Right kidney (tissue), 1 donor: ENCODE data around the gene CHST3.
"Not testable (repeated sequence)": the region's sequence is repeated elsewhere in the genome, so short reads cannot be mapped to it uniquely, and the experiment has no call there.

Experiments used
- DNase-seq: peaks from one replicate; pipeline ENCODE4 v3.0.0-alpha.2; 2016

Gene CHST3

DNA sequence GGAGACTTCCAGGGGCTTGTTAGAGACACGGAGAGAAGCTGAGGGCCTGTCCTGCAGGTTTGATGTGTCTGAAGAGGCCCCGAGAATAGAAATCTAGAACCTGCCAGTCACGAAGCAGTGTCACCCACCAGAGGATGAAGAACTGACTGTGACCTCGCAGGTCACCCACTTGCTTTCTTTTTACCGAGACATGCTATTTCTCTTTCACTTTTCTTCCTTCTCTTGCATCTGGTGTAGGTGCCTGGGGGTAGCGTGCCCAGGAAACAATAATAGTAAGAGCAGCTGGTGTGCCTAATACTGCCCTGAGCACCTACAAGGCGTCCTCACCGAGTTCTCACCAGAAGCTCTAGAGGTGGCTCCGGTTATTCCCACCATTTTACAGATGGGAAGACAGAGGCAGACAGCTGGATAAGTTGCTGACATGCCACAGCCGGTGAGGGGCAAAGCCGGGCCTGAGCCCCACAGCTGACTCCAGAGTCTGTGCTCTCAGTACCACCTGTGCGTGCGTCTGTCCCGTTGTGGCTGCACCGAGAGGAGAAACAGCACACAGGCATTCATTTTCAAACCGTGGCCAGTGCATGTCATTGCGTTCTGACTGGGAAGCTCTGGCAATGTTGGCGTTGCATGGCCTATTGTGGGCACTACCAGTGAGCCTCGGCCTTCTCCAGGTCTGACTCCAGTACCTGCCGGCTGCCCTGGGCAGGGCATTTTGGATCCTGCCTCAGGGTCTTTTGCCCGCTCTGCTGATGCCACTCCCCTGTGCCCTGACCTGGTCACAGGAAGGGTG is 7.8 kb downstream of the CHST3 start:
- DNase-seq = no peak

DNA sequence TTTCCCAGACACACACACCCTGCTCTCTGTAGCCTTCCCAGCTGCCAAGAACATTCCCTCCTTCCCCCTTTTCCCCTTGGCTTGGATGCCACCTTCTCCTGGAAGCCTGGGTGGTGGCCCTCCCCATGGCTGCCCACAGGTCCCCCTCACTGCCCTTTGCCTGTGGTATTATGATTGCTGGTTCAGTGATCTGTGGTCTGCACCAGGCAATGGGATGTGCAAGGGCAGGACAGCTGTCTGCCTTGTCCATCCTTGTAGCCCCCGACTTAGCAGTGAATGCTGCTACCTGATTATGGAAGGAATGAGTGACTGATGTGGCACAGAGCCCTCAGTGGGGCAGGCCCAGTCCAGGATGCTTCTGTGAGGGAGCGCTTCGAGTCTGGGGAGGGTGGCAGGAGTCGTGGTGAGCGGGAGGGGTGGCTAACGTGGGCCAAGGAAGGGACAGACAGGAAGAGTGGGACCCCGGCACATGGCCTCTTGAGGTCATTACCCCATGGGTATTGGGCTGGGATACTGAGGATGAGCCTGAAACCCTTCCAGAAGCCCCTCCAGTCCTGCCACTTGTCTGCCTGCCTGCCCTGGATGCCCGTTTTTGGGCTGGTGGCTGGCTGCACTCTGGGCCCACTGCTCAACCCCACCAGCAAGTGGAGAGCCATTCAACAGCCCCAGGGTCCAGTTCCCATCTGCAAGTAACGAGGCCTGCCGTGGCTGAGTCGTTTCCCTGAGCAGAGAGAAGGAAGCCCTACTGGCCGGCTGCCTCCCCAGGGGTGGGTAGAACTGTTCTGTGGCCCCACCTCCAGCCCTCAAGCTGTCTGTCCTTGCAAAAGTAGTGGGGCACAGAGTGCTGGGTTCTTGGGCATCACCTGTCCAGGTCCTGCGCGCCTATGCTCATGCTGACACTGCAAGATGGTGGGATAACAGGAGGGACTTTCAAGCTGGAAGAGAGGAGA is 8.8 kb downstream of the CHST3 start:
- no peak for DNase-seq

DNA sequence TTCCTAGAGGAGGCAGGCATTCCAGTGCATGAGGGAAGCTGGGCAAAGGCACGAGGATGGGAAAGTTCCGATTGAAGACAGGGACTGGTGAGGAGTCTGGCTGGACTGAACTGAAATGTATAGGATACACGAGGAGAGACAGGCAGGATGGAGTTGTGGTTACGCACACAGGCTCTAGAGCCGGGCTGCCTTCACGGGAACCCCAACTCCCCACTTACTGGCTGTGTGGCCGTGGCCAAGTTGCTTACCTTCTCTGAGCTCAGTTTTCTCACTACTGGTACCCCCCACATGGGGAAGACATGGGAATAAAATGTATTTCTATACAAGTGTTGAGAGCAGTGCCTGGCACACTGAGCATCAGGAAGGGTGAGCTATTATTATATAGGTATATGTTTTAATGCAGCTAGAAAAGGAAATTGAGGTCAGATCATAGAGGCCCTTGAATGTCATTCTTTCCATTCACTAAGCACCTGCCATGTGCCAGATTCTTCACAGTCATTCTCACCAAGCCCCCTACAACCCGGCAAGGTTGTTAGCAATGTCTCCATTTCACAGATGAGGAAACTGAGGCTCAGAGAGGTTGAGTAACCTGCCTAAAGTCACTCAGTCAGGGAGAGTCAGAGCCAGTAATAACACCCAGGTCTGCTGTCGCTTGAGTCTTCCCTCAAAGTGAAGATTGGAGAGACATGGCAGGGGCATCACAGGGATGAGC is 9.7 kb downstream of the CHST3 start:
- DNase-seq = no peak

DNA sequence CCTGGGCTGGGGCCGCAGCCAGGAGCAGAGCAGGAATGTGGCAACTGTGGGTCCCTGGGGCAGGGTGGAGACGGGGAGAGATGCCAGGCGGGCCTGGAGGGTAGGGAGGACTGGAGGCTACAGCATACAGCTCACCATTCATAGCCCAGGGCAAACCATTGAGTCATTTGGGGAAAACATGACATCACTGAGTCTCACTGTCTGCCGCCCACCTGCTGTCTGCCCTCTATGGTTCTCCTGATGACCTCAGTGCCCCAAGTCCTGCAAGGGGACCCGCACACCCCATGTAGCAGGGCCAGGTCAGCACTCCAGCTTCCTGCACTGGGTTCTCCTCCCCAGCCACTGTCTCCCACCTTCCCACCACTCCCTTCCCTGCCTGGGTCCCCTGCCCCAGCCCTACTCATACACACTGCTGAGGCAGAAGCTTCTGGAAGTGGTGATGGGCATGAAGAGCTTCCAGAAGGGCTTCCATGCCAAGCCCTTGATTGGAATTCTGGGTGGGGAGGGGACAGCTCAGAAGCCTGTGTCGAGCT is 10.4 kb downstream of the CHST3 start:
- no peak for DNase-seq

DNA sequence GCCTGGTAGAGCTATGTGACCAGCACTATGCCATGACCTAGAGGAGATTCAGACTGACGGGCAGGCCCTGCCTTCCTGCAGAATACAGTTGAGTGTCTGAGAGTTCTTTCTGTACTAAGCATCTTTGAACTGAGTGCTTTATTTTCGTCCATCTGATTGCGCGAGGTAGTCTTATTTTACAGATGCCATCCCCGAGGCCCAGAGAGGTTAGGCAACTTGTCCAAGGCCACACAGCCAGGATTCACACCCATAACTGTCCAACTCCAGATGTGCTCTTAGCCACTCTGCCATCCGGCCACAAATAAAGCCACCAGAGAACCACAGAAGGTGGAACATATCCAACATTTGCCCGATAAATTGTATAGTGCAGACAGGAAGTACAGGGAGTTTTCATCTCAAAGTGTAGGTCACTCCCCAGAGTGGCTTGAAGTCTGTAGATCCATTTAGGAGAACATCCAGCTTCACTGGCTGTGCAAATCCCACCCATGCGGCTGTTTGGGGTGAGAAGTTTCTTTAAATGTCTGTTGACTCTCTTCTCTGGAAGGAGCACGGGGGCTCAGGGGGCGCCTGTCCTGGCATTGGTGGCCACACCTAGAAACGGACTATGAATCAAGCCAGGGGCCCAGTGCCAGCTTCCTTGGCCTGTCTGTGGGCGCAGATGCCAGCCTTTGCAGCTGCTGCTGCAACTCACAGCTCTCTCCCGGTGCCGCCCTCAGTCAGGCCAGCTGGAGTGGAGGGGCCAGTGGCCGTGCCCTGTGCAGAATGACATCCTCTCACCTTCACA is 11.1 kb downstream of the CHST3 start:
- DNase-seq = no peak

- no peak for DNase-seq
Observed at GRCh38 chr10:71975871-71976725, 11.9 kb downstream of the CHST3 start.

- not testable (repeated sequence) for DNase-seq
Observed at GRCh38 chr10:71977614-71977903, 13.4 kb downstream of the CHST3 start.

- DNase-seq = no peak
Observed at GRCh38 chr10:71978476-71978875, 14.3 kb downstream of the CHST3 start.

DNA sequence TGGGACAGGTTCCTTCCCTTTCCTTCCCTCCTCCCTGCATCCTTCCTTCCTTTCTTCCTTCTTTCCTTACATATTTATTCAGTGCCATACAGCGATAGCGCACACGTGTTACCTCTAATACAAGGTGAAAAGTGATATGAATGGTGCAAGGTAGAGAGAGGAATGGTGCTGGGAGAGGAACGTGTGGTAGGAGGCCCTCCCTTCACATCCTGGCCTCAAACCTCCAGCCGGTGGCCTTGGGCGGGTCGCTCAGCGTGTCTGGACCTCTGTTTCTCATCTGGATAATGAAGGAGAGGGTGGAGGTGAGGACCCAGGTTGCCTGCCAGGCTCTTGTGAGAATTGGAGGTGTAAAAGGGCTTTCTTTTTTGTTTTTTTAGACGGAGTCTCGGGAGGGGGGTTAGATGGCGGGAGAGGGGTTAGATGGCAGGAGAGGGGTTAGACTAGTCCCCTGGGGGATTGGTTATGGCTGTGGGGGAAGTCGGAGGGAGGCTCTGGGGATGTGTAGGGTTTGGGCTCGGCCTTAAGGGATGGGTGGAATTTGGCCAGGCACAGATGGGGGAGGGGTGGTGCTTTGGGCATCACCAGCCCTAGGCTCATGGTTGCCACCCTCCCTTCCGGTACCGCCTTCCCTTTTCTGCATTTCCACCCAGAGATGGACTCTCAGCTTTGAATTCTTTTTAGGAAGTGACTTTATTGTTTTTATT is 14.9 kb downstream of the CHST3 start:
- no peak for DNase-seq

DNA sequence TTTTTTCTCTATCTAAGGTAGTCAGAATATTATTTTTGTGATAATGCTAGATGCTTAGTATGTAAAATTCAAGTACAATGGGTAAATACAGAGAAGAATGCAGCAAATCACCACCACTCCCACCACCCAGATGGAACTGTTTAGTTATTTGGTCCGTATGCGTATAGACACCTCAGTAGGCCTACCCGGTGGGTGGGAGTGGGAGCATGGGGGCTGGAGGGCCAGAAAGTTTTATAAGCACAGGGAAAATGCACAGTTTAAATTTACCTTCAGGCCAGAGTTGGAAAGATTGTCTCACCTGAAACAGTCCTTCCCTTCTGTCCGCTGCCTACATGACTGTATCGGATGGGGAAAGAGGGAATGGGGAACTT is 15.5 kb downstream of the CHST3 start:
- no peak for DNase-seq

- no peak for DNase-seq
Observed at GRCh38 chr10:71980181-71981014, 16.2 kb downstream of the CHST3 start.

DNA sequence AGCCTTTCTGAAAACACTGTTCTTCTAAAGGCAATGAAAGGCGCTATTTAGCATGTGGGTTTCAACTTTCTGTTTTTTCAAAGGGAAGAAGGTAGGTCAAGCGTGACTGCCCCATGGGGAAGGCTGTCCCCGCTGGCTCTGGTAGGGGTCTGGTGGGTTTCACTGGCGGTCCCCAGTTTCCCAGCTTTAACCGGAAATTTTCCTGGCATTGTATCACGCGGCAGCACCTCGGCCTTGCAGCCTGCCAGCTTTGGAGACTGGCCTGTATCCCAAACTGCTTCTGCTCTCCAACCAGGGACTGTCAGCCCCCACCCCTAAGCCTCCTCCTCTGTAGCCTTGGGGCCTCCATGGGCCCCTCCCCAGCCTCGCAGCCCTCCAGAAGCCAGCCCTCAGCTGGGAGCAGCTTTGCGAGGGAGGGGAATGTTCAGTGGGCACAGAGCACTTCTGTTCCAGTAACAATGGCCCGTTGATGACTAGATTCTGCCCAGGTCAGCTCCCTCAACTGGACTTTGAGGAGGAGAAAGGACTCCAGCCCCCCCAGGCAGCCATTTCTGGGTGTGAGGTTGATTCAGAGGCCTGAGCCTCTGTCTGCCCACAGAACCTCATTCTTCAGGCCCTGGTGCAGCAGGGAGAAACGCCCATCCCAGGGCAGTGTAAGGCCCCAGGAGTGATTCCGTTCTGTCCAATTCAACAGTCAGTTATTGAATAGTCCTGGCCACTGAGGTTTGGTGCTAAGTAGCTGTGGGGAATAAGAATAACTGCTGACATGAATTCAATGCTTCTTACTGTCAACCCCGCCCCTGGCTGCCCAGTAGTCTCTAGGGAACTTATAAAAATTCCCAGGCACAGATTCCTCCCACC is 17.1 kb downstream of the CHST3 start:
- no peak for DNase-seq

GRCh38 chr10:71981876-71982230 is 17.7 kb downstream of the CHST3 start:
- no peak for DNase-seq

DNA sequence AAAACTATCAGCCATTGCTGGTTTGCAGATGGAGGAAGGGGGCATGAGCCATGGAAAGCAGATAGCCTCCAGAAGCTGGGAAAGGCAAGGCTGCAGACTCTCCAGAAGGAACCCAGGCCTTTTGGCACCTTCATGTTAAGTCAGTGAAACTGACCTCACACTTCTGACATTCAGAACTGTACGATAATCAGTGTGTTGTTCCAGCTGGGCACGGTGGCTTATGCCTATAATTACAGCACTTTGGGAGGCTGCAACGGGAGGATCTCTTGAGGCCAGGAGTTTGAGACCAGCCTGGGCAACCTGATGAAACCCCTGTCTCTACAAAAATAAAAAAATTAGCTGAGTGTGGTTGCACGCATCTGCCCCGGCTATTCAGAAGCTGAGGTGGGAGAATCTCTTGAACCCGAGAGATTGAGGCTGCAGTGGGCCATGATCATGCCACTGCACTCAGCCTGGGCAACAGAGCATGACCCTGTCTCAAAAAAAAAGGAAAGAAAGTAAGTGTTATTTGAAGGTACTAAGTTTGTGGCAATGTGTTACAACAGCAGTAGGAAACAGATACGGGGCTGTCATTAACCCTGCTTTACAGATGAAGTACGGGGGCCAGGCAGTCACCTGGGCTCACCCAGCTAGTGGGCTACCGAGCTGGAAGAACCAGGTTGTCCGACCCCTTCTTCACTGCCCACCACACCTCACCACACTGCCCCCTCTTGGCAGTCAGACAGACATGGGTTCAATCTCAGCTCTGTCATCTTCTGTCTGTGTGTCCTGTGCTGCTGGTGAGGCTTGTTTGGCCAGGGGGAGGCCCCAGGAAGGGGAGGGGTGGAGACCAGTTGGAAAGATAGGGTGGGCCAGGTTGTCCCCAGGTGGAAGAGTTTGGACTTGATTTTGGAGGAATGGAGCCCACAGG is 18.3 kb downstream of the CHST3 start:
- no peak for DNase-seq

- no peak for DNase-seq
Observed at GRCh38 chr10:71984126-71984808, 20.1 kb downstream of the CHST3 start.

- DNase-seq = no peak
Observed at GRCh38 chr10:71984809-71985388, 20.7 kb downstream of the CHST3 start.
